Right kidney (tissue), 9 donors: ENCODE results near the gene PDCL2.
"Not testable (repeated sequence)": the region's sequence is repeated elsewhere in the genome, so short reads cannot be mapped to it uniquely, and the experiment has no call there.

Experiments
- DNase-seq: peaks from one replicate; pipeline ENCODE4 v3.0.0-alpha.2; 2016
- long read RNA-seq, 8 donors: transcript quantifications; one replicate each; lab custom pipeline, GENCODE V29; 2026

Gene PDCL2
- long read RNA-seq, donor 1, result 0 reads
- long read RNA-seq, donor 2, result 0 reads
- long read RNA-seq, donor 3, result 0 reads
- long read RNA-seq, donor 4, result 0 reads
- long read RNA-seq, donor 5, result 0 reads
- long read RNA-seq, donor 6, result 0 reads
- long read RNA-seq, donor 7, result 0 reads
- long read RNA-seq, donor 8, result 0 reads

- DNase-seq, result no peak
Observed at GRCh38 chr4:55592014-55592413, at the start of gene PDCL2. PDCL2 (minus strand) TSS chr4:55592245; CDS start chr4:55592109, 136 bp downstream.

- peak; percentile 16 for DNase-seq
Observed at GRCh38 chr4:55637272-55637820, 45.3 kb upstream of the PDCL2 start.

GRCh38 chr4:55636656-55636999 lies 44.6 kb upstream of the PDCL2 start:
- peak; percentile 53 for DNase-seq

- peak; percentile 75 for DNase-seq
Observed at GRCh38 chr4:55635741-55636655, 44.0 kb upstream of the PDCL2 start, which contains the start of gene NMU. NMU (minus strand) TSS chr4:55636298; CDS start chr4:55636192, 106 bp downstream.

- DNase-seq, result peak; percentile 27
Observed at GRCh38 chr4:55635282-55635681, 43.2 kb upstream of the PDCL2 start.

GRCh38 chr4:55634417-55635128 lies 42.5 kb upstream of the PDCL2 start:
- DNase-seq, result no peak

GRCh38 chr4:55633903-55634302 lies 41.9 kb upstream of the PDCL2 start:
- no peak for DNase-seq

GRCh38 chr4:55625835-55626234 lies 33.8 kb upstream of the PDCL2 start:
- DNase-seq, result no peak

GRCh38 chr4:55624063-55624462 lies 32.0 kb upstream of the PDCL2 start:
- DNase-seq, result not testable (repeated sequence)

GRCh38 chr4:55618546-55619143 lies 26.6 kb upstream of the PDCL2 start:
- DNase-seq, result no peak

GRCh38 chr4:55617587-55618197 lies 25.6 kb upstream of the PDCL2 start:
- no peak for DNase-seq

- DNase-seq, result no peak
Observed at GRCh38 chr4:55615008-55615407, 23.0 kb upstream of the PDCL2 start.

GRCh38 chr4:55613621-55614020 lies 21.6 kb upstream of the PDCL2 start:
- DNase-seq, result no peak

GRCh38 chr4:55612341-55612740 lies 20.3 kb upstream of the PDCL2 start:
- DNase-seq, result no peak

- no peak for DNase-seq
Observed at GRCh38 chr4:55611358-55612059, 19.5 kb upstream of the PDCL2 start.

GRCh38 chr4:55610381-55610780 lies 18.3 kb upstream of the PDCL2 start:
- DNase-seq, result no peak

- no peak for DNase-seq
Observed at GRCh38 chr4:55609393-55609866, 17.4 kb upstream of the PDCL2 start.

GRCh38 chr4:55608591-55608990 lies 16.5 kb upstream of the PDCL2 start:
- DNase-seq, result no peak

- DNase-seq, result no peak
Observed at GRCh38 chr4:55604996-55605395, 13.0 kb upstream of the PDCL2 start.

- no peak for DNase-seq
Observed at GRCh38 chr4:55600640-55601039, 8.6 kb upstream of the PDCL2 start.

GRCh38 chr4:55598641-55599040 lies 6.6 kb upstream of the PDCL2 start:
- DNase-seq, result no peak
